ENCODE data around the gene TACC2.

- TF ChIP-seq CTCF (IDR thresholded peaks at IDR 0.05), result no peak
- no peak for TF ChIP-seq POLR2A (IDR thresholded peaks at IDR 0.05)
Observed at GRCh38 chr10:122012731-122013130, 23.8 kb downstream of the TACC2 start.
